Left ventricle myocardium inferior (tissue), 1 donor: Measurements from ENCODE around the gene IL17RB. TPM values are rescaled to one million over a fixed set of nuclear protein-coding genes. Genes with fewer than 3 reads are reported as not detected.

Experiments used
- DNase-seq: peaks from one replicate; pipeline ENCODE4 v3.0.0-alpha.2; 2020
- H3K27ac ChIP-seq: fragments of 200-600 bp; replicated peaks from 2 replicates; pipeline ENCODE4 v1.8.0; 2021
- H3K27me3 ChIP-seq: fragments of 200-600 bp; 2 replicates; pipeline ENCODE4 v1.8.0; 2021; ENCODE audit warnings: low read depth
- H3K36me3 ChIP-seq: fragments of 200-600 bp; 2 replicates; pipeline ENCODE4 v1.8.0; 2021
- H3K4me1 ChIP-seq: fragments of 200-600 bp; 2 replicates; pipeline ENCODE4 v1.8.0; 2021
- H3K4me3 ChIP-seq: fragments of 200-600 bp; 2 replicates; pipeline ENCODE4 v1.8.0; 2021; ENCODE audit warnings: mild to moderate bottlenecking, moderate library complexity
- H3K9me3 ChIP-seq: fragments of 200-600 bp; replicated peaks from 2 replicates; pipeline ENCODE4 v1.8.0; 2021
- CTCF ChIP-seq: fragments of 200-600 bp; IDR thresholded peaks from 2 replicates; pipeline ENCODE4 v1.8.0; 2021; ENCODE audit warnings: antibody characterized with exemption, mild to moderate bottlenecking, borderline replicate concordance
- intact Hi-C: fragments of 100-400 bp; cut with micrococcal nuclease; formaldehyde crosslinking; loops from one replicate; pipeline ENCODE4 v1.11.0; 2022
- total RNA-seq: library from RNA; stranded (reverse); fragmentation: NEBNext Ultra II Directional; extraction: Animal tissue kit (Norgen Biotek cat#: 25700); gene quantifications from one replicate; pipeline ENCODE4 v1.2.1, GENCODE V29; 2021
- donor health status: DM: no; HTN: yes; CAD: no; lungs with severe emphysema.

Gene IL17RB
- total RNA-seq, 1 donor from 2014 or later = 0.47 TPM

- no peak overlapping the region for H3K4me3 ChIP-seq
- intact Hi-C loops = no loop called here
- peaks cover 3% of the 10 kb centered on the region for H3K27me3 ChIP-seq
- H3K9me3 ChIP-seq = no peaks in the 10 kb centered on the region
- DNase-seq = no peak
- H3K4me1 ChIP-seq = peaks cover 13% of the 10 kb centered on the region
- TF ChIP-seq CTCF = no peak
- H3K36me3 ChIP-seq = no peaks in the 10 kb centered on the region
- no peak overlapping the region for H3K27ac ChIP-seq
Observed at GRCh38 chr3:53802256-53802880, 44.0 kb upstream of the IL17RB start.

GRCh38 chr3:53803124-53803815 lies 43.1 kb upstream of the IL17RB start:
- intact Hi-C loops = no loop called here

GRCh38 chr3:53803816-53804695 lies 42.3 kb upstream of the IL17RB start:
- Histone ChIP-seq H3K27ac (no peak overlapping the region), H3K4me1 (peaks cover 18% of the 10 kb centered on the region), H3K9me3 (no peaks in the 10 kb centered on the region), H3K4me3 (no peak overlapping the region), H3K36me3 (no peaks in the 10 kb centered on the region), H3K27me3 (peaks cover 5% of the 10 kb centered on the region)
- intact Hi-C loops = no loop called here
- DNase-seq = no peak
- no peak for TF ChIP-seq CTCF

More at GRCh38 chr3:53803124-53803815, 43.1 kb upstream of the IL17RB start:
- Histone ChIP-seq H3K4me1 (peaks cover 18% of the 10 kb centered on the region), H3K9me3 (no peaks in the 10 kb centered on the region), H3K4me3 (no peak overlapping the region), H3K27ac (no peak overlapping the region), H3K36me3 (no peaks in the 10 kb centered on the region), H3K27me3 (peaks cover 5% of the 10 kb centered on the region)
- no peak for TF ChIP-seq CTCF
- no peak for DNase-seq

GRCh38 chr3:53804697-53805462 lies 41.5 kb upstream of the IL17RB start:
- intact Hi-C loops = no loop called here
- TF ChIP-seq CTCF = no peak
- Histone ChIP-seq H3K36me3 (no peaks in the 10 kb centered on the region), H3K9me3 (no peaks in the 10 kb centered on the region), H3K27me3 (peaks cover 5% of the 10 kb centered on the region), H3K4me1 (peaks cover 18% of the 10 kb centered on the region), H3K27ac (no peak overlapping the region), H3K4me3 (no peak overlapping the region)
- no peak for DNase-seq
